ENCODE data around the gene SENP6.
A peak's percentile ranks its signal among the peaks of the same experiment; 100 is the strongest.
"Not testable (repeated sequence)": the region's sequence is repeated elsewhere in the genome, so short reads cannot be mapped to it uniquely, and the experiment has no call there.

Gene SENP6

DNA sequence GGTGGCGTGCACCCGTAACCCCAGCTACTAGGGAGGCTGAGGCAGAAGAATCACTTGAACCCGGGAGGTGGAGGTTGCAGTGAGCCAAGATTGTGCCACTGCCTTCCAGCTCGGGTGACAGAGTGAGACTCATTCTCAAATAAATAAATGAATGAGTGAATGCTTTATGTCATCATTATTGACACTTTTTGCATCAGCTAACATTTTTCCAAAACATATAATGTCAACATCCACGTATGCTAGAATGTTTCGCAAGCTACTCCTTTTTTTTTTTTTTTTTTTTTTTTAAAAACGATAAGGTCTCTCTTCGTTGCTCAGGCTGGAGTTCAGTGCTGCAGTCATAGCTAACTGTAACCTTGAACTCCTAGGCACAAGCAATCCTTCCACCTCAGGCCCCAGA is 72.2 kb downstream of the SENP6 start:
- DNase-seq = no peak

DNA sequence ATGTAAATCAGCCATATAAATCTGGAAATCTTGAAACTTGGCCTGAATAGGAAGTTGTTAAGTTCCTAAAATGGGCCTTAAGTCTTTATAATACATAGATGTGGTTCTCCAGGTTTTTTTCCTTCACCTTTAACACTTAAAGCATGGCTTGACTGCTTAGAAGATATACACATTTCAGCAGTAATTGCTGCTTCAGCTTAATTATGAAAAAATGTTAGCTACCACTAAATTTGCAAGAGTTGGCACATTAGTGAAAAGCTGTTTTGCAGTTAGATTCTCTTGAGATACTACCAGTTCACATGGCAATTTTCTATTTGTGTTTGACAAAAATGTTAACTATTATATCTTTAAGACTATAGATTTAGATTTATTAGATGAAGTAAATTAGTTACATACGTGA is 74.7 kb downstream of the SENP6 start:
- DNase-seq = no peak

DNA sequence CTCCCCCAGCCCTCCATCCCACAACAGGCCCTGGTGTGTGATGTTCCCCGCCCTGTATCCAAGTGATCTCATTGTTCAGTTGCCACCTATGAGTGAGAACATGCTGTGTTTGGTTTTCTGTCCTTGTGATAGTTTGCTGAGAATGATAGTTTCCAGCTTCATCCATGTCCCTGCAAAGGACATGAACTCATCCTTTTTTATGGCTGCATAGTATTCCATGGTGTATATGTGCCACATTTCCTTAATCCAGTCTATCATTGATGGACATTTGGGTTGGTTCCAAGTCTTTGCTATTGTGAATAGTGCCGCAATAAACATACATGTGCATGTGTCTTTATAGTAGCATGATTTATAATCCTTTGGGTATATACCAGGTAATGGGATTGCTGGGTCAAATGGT is 80.9 kb downstream of the SENP6 start:
- not testable (repeated sequence) for DNase-seq

DNA sequence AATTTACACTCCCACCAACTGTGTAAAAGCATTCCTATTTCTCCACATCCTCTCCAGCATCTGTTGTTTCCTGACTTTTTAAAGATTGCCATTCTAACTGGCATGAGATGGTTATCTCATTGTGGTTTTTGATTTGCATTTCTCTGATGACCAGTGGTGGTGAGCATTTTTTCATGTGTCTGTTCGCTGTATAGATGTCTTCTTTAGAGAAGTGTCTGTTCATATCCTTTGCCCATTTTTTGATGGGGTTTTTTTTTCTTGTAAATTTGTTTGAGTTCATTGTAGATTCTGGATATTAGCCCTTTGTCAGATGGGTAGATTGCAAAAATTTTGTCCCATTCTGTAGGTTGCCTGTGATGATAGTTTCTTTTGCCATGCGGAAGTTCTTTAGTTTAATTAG is 81.3 kb downstream of the SENP6 start:
- DNase-seq = not testable (repeated sequence)

DNA sequence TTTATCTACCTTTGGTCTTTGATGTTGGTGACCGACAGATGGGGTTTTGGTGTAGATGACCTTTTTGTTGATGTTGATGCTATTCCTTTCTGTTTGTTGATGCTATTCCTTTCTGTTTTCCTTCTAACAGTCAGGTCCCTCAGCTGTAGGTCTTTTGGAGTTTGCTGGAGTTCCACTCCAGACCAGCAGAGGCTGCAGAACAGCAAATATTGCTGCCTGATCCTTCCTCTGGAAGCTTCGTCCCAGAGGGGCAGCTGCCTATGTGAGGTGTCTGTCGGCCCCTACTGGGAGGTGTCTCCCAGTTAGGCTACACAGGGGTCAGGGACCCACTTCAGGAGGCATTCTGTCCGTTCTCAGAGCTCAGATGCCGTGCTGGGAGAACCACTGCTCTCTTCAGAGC is 85.9 kb downstream of the SENP6 start:
- not testable (repeated sequence) for DNase-seq

DNA sequence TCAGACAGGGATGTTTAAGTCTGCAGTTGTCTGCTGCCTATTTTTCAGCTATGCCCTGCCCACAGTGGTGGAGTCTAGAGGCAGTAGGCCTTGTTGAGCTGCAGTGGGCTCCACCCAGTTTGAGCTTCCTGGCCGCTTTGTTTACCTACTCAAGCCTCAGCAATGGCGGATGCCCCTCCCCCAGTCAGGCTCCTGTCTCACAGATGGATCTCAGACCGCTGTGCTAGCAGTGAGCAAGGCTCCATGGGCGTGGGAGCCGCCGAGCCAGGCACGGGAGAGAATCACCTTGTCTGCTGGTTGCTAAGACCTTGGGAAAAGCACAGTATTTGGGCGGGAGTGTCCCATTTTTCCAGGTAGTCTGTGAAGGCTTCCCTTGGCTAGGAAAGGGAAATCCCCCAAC is 86.3 kb downstream of the SENP6 start:
- not testable (repeated sequence) for DNase-seq

DNA sequence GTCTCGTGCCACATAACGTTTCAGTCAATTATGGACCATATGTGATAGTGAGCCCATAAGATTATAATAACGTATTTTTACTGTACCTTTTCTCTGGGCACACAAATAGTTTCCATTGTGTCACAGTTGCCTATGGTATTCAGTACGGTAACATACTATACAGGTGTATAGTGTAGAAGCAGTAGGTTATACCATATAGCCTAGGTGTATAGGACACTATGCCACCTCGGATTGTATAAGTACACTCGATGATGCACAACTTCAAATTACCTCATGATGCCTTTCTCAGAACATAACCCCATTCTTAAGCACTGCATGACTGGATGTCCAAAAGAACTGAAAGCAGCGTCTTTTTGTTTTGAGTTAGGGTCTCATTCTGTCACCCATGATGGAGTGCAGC is 87.9 kb downstream of the SENP6 start:
- DNase-seq = no peak

DNA sequence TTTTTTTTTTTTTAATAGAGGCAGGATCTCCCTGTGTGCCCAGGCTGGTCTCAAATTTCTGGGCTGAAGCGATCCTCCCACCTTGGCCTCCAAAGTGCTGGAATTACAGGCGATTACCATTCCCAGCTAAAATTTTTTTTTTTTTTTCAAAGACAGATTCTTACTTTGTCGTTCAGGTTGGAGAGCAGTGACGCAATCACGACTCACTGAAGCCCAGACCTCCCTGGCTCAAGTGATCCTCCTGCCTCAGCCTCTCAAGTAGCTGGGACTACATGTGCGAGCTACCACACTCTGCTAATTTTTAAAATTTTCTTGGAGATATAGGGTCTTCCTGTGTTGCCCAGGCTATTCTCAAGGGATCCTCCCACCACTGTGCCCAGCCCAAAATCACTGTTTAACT is 89.3 kb downstream of the SENP6 start:
- no peak for DNase-seq

DNA sequence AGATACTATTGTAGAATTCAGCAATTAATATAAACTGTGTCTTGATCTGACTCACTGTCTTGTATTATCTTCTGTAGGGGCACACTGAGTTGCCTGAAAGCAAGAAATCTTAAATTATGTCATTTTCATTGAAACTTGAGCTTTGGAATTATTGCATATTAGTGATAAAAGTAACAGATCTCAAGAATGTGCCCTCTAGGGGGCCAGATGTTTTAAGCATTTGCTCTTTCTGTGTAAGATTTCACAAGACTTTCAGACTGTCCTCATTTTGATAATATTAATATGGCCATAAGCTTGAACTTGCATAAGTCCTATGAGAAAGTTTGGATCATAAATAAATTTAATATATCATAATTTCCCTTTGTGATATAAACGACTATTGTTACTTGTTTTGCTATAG is 91.9 kb downstream of the SENP6 start:
- DNase-seq = no peak

DNA sequence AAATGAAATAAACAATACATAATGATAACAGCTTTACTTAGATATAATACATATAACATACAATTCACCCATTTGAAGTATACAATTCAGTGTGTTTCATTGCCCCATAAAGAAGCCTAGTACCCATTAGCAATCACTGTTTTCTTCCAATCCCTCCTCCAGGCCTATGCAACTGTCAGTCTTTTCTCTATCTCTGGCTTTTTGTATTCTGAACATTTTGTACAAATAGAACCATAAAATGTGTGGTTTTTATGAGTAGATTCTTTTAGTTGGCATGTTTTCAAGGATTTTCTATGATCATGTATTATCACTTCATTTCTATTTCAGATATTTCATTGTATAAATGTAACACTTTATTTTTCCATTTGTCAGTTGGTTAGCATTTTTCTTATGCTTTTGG is 92.7 kb downstream of the SENP6 start:
- DNase-seq = no peak

DNA sequence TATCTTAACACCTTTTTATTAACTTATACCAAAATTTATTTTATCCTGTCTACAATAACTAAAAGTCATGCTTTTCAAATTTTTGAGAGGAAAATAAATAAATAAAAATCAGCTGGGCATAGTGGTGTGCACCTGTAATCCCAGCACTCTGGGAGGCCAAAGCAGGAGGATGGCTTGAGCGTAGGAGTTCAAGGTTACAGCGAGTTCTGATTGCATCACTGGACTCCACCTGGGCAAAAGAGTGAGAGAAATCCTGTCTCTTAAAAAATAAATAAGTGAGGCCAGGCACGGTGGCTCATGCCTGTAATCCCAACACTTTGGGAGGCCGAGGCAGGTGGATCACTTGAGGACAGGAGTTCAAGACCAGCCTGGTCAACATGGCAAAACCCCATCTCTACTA is 106.7 kb downstream of the SENP6 start:
- not testable (repeated sequence) for DNase-seq

DNA sequence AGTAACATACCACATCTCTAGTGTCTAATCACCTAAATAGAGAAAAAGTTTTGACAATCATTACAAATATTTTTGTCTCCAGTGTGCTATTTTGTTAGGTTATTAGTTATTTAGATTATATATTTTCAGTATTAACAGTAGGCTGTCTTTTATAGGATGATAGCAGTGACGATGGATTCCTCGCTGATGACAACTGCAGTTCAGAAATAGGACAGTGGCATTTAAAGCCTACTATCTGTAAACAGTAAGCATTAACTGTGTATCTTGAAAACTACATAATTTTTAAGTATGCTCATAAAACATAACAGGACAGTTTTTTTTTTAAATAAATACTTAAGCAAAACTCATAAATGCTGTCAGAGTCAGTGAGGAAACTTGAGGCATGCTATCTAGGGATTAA is 109.5 kb downstream of the SENP6 start:
- no peak for DNase-seq

DNA sequence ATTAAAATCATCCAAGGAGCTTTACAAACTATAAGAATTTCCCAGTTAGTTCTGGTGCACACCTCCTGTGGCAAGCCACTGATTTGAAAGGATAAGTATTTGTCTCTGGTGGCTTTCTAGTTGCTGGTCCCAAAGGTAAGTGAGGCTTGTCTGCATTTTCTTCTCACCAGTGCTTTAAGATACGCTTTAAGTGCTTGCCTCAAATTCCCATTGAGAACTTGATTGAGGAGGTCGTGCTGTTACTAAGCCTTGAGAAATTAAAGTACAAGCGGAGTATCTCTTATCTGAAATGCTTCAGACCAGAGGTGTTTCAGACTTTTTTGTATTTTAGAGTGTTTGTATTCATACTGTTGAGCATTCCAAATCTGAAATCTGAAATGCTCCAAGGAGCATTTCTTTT is 117.5 kb downstream of the SENP6 start:
- no peak for DNase-seq

DNA sequence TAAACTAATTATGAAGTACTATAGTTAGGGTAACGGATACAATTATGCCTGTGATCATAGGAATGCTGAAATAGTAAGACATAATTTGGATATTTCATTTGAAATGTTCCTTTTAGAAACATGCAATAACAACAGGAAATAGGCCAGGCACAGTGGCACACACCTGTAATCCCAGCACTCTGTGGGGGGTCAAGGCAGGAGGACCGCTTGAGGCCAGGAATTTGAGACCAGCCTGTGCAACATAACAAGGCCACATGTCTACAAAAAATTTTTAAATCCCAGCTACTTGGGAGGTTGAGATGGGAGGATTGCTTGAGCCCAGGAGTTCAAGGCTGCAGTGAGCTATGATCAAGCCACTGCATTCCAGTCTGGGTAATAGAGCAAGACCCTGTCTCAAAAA is 121.7 kb downstream of the SENP6 start:
- DNase-seq = no peak

DNA sequence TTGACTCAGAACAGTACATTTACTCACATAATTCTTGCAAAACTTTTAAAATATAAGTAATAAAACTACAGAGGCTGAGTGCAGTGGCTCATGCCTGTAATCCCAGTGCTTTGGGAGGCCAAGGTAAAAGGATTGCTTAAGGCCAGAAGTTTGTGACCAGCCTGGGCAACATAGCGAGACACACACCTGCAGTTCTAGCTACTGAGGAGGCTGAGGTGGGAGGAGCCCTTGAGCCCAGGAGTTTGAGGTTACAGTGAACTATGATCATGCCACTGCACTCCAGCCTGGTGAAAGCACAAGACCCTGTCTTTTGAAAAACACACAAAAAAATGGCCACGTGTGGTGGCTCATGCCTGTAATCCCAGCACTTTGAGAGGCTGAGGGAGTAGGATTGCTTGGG is 125.5 kb downstream of the SENP6 start:
- DNase-seq = no peak

DNA sequence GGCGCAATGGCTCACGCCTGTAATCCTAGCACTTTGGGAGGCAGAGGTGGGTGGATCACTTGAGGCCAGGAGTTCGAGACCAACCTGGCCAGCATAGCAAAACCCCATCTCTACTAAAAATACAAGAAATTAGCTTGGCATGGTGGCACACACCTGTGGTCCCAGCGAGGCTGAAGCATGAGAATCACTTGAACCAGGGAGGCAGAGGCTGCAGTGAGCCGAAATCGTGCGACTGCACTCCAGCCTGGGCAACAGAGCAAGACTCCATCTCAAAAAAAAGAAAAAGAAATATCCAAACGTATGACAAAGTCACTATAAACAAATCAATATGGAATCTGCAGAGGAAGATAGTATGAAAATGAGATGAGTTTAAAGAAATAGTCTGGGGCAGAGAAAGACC is 129.3 kb downstream of the SENP6 start:
- DNase-seq = not testable (repeated sequence)

DNA sequence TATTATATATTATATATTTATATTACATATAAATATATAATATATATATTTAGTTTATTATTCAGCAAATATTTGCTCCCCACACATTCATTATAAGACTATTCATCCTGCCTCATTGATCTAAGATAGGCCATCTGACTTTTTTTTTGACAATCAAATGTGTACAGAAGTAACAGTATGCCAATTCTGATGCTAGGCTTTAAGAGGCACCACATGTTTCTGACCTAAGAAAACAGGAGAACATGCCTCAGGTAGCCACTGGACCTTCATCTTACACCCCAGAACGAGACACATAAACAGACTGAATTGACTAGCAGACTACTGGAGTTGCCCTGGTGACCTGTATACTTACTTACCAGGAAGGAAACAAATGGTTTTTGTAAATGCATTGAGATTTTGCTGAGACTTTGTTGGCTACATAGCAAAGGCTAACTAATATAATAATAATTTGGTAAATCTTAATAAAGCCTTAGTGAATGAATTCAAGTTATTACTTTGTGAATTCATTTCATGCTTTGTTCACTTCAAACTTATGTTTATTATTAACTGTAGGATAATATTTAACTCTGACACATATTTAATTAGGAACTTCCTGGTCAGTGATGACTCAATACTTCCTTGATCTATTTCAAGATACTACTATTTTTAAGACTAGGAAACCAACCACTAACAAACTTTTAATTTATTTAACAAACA is 134.0 kb downstream of the SENP6 start:
- DNase-seq = no peak

DNA sequence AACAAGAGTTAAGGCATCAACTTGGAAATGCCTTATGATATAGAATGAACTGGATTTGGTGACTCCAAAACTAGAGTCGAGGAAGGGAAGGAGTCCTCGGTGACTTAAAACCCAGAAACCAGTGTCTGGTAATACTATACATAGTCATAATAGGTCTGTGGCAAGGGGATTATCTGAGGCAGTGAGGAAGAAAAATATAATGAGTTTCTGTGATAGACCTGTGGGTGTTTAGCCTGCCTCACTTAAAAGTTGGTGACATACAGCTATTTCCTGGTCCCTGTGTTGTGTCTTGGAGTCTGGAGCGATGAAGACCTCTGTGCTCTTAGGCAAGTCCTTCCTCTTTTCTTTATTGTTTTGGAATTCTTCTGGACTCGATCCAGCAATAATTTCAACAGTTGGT is 142.3 kb downstream of the SENP6 start:
- no peak for DNase-seq

DNA sequence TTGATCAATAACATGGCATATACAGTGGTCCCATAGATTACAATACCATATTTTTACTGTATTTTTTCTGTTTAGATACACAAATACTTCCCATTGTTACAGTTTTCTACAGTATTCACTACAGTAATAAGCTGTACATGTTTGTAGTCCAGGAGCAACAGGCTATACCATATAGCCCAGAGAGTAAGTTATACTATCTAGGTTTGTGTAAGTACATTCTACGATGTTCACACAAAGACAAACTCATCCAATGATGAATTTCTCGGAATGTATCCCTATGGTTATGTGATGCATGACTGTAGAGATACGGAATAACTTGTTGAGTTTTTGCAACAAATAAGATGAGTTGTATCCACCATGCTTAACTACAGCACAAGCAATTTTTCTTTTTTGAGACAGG is 143.7 kb downstream of the SENP6 start:
- DNase-seq = no peak

DNA sequence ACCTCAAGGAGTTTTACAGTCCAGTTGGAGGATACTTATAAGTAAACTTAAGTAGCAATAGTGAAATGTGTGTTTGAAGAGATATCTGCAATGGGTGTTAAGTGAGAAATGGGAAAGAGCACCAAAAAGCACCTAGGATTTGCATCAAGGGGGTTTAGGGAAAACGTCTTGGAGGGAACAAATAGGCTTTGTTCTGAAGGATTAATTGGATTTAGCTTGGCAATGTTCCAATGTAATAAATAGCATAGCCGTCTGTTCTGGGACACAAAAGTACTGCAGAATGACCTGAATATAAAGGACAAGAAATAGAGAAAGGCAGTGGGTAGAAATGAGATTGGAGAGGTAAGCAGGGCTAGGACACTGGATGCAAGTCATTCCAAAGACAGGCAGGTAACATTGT is 144.5 kb downstream of the SENP6 start:
- peak; percentile 16 for DNase-seq

DNA sequence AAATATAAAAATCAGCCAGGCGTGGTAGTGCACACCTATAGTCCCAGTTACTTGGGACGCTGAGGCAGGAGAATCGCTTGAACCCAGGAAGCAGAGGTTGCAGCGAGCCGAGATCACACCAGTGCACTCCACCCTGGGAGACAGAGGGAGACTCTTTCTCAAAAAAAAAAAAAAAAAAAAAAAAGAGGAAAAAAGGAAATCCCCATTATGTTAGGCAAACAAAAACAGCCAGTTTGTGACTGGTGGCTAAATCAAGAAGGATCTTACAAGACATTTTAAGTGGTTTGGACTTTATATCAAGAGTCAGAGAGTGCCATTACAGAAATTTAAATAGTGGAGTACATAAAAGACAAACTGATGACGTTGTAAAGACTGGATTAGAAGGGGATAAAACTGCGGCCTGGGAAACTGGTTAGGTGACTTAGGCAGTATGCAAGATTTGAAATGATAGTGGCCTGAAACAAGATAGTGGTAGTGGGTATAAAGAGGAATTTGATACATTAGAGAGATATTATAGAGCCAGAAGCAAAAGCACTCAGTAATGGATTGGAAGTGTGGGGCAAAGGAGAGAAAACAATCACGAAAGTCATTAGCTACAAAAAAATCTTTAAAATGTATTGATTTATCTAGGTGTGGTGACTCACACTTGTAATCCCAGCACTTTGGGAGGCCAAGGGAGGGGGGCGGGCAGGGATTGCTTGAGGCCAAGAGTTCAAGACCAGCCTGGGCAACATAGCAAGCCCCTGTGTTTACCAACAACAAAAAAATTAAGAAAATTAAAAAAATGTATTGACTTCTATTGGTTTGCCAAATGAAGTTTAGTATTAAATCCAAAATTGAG is 145.7 kb downstream of the SENP6 start:
- no peak for DNase-seq

DNA sequence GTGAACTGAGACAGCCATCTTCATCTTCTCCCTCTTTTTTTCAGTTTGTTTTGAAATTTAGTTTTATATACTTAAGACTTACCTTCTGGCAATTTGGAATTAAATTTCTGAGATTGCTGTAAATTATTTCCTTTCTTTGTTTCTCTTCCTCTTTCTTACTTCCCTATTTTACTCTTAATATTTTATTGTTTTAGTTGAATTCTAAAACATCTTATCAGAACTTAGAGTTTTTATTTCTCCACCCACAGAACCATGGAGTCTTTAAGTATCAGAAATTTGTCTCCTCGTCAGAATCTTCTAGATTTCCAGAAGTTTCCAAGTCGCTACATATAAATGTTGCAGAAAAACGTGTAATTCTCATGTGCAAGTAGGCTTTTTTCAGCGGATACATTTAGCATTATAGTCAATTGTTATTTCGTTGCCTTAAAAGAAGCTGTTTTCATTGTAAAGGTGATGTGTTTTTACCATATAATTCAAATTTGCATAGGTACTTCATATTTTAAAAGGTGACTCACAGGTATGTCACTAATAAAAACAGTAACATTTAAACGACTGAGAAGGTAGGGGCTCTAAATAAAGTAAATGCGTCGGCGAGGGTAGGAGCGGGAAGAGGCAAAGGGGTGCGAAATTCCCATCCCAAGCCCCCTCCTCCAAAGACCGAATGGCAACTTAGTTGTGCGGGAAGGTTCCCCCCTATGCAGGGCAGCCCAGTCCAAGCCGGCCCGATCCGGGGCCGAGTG is 146.5 kb downstream of the SENP6 start:
- no peak for DNase-seq

DNA sequence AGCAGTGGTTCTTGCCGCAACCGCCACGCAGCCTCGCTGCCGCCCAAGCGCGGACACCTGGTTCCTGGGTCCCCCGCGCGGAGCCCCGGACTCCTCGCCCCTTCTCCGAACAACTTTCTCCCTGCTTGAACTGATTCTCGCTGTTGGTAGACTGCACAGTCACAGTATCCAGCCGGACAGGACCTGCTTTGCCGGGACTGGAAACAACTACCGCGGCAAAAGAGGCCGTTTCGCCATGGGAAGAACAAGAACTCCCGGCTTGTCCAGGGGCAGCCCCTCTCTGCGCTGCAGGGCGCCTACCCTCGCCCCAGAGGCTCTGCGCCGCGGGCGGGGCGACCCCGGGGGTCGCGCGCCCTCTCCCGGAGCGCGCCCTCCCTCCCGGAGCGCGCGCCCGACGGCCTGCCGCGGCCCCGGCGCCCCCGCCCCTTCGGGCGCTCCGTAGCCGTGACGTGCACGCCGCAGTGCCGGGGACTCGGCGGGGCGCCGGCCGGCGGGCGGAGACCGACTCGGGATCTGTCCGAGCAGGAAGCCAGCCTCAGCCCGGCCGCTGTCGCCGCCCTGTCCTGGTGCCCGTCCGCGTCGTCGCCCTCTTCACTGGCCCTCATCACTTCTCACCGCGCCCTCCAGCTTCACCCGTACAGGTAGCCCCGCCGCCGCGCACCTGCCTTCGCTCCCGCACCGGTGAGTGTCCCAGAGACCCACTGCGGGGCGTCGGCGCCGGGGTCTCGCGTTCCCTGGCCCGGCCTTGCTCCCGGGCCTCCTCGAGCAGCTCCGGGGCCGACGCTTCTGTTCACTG is 147.3 kb downstream of the SENP6 start, which contains the start of gene MYO6:
Gene MYO6, plus strand, starts transcription at position 497 of the 796 bp plus-strand sequence. CDS start 68,309 bp downstream, outside the sequence.
- peak; percentile 38 for DNase-seq

Data from NCI-H1048 (cell line).